GM20431 (cell line): Measurements from ENCODE around the gene PTPN22.
"Not testable (repeated sequence)": the region's sequence is repeated elsewhere in the genome, so short reads cannot be mapped to it uniquely, and the experiment has no call there.

Experiments
- in situ Hi-C: fragments of 300-500 bp; cut with MseI, MboI; formaldehyde crosslinking; loops from one replicate; pipeline ENCODE4 v1.15.0; 2020; ENCODE audit warnings: low sequenced_read_pairs; ENCODE audit not compliant: unreplicated experiment

The PTPN22 gene

GRCh38 chr1:113855630-113856400, 15.7 kb downstream of the PTPN22 start:
- in situ Hi-C loops: no loop called here

DNA sequence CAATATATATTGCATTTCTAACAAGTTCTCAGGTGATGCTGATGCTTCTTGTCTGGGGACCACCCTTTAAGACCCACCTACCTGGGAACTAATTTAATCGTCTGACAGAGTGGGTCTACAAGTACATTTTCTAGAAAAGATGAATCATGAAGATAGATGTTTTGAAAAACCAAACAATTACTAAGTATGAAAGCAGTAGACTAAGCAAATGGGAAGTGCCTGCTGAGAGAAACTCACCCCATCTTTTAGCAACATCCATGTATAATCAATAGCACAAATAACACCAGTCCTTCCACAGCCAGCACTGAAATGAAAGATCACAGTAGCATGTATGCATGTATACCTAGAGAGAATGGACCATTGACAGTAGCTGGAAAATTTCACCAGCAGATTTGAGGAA, 17.3 kb downstream of the PTPN22 start:
- in situ Hi-C loops: no loop called here

GRCh38 chr1:113852694-113853093, 18.8 kb downstream of the PTPN22 start:
- in situ Hi-C loops: not testable (repeated sequence)

GRCh38 chr1:113850127-113850796, 21.2 kb downstream of the PTPN22 start:
- in situ Hi-C loops: no loop called here

DNA sequence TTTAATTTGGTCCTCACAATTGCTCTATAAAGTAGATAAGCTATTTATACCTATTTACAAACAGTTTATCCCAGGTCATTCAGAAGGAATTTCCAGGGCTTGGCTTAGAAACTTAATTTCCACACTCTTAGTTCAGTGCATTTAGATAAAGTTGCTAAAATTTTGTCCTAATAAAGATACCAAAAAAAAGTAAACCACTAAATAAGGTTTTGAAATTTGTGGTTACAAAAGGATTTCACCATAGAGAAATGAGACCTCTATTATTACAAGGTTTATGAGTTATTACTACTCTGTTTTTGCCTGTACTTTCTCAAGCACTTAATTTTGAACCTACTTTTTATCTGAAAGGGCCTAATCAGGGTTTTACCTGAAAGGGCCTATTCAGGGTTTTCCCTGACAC, 22.4 kb downstream of the PTPN22 start:
- in situ Hi-C loops: no loop called here

GRCh38 chr1:113846391-113847035, 25.0 kb downstream of the PTPN22 start:
- in situ Hi-C loops: no loop called here

GRCh38 chr1:113836534-113836933, 35.0 kb downstream of the PTPN22 start:
- in situ Hi-C loops: no loop called here

DNA sequence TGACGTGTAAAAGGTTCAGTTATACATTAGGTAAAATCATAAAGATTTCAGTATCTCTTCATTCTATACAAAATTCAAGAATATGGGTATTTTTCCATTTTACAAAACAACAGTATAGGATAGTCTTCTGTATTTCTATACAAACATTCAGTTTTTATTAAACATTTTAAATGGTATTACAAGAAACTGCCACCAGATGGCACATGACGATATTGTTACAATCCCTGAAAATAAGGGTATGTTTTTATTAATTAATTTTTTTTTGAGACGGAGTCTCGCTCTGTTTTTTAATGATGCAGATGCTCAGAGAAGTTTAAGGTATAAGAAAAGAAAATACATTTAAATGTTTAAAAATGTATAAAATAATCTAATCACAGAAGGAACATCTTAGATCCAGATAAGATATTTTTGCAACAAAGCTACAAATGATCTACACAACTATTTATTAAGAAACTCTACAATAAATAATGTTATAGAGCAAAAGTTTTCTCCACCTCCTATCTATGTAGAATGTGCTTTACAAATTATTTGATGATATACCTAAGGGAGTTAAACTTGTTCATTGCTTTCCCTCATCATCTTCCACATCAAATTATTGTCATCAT, 35.7 kb downstream of the PTPN22 start:
- in situ Hi-C loops: no loop called here

- in situ Hi-C loops: no loop called here
These were observed 36.8 kb downstream of the PTPN22 start for GRCh38 chr1:113834716-113835115.

GRCh38 chr1:113830039-113830438, 41.5 kb downstream of the PTPN22 start:
- in situ Hi-C loops: no loop called here

GRCh38 chr1:113821916-113822315, 49.6 kb downstream of the PTPN22 start:
- in situ Hi-C loops: loop anchor here (10.0 kb wide), 1 partner anchor 83 kb away; the partner anchor contains the start of genes AP4B1 and DCLRE1B

- in situ Hi-C loops: no loop called here
These were observed 52.9 kb downstream of the PTPN22 start for GRCh38 chr1:113818578-113818977.

DNA sequence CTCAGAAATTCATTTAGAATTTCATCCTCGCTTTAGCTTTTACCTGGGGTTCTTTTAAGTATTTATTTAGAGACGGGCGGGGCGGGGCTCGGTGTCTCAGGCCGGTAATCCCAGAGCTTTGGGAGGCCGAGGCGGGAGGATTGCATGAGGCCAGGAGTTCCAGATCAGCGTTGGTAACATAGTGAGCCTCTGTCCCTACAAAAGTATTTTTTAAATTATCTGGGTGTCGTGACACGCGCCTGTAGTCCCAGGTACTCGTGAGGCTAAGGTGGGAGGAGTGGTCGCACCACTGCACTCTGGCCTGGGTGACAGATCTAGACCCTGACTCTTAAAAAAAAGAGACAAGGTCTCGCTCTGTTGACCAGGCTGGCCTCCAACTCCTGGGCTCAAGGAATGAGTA, 58.3 kb downstream of the PTPN22 start:
- in situ Hi-C loops: no loop called here

GRCh38 chr1:113812661-113813135, 58.8 kb downstream of the PTPN22 start:
- in situ Hi-C loops: no loop called here

GRCh38 chr1:113811888-113812660, 59.4 kb downstream of the PTPN22 start, which contains the start of gene RSBN1:
RSBN1 (minus strand) TSS chr1:113812476; CDS start chr1:113812412, 64 bp downstream.
- in situ Hi-C loops: no loop called here

- in situ Hi-C loops: no loop called here
These were observed 60.2 kb downstream of the PTPN22 start for GRCh38 chr1:113811156-113811887.

- in situ Hi-C loops: no loop called here
These were observed 61.6 kb downstream of the PTPN22 start for GRCh38 chr1:113809670-113810602.
